HepG2 (cell line): ENCODE data around the gene HDAC4. TPM values are rescaled to one million over a fixed set of nuclear protein-coding genes. Genes with fewer than 3 reads are reported as not detected.

Experiments used
- ATAC-seq: fragments of 200-7000 bp; cut with Tn5 transposase; 3 replicates; pipeline ENCODE4 v1.9.1; 2020; ENCODE audit warnings: mild to moderate bottlenecking, moderate library complexity
- BruUV-seq: library from RNA; stranded (reverse); fragments of 400-500 nt; replicated peaks from 2 replicates; lab custom pipeline; 2021; lab: Mats Ljungman, UMichigan
- CTCF ChIA-PET: fragments of 300-600 bp; formaldehyde crosslinking; extraction: SDS; loops from one replicate; lab custom pipeline; 2021; ENCODE audit warnings: low total read pairs, inconsistent platforms, low intra/inter-chr PET ratio; lab: Yijun Ruan, JAX
- POLR2A ChIA-PET: fragments of 350-600 bp; sonication (Branson Sonifier 250); formaldehyde crosslinking; loops from one replicate; lab custom pipeline; 2020; ENCODE audit warnings: antibody characterized with exemption, inconsistent platforms; lab: Yijun Ruan, JAX
- DNase-seq: peaks from one replicate; pipeline ENCODE4 v3.0.0-alpha.2; 2015; ENCODE audit warnings: low spot score
- FAIRE-seq: peaks from 3 replicates; lab custom pipeline; 2011; peaks lifted over from hg19 to GRCh38; lab: Jason Lieb, UNC
- H2AFZ ChIP-seq: one replicate; pipeline ENCODE4 v1.6.1; 2011; ENCODE audit warnings: low read length, inconsistent platforms
- H3K27ac ChIP-seq: fragments of 300-600 bp; 3 replicates; pipeline ENCODE4 v1.8.0; 2011; ENCODE audit warnings: mixed run types, mild to moderate bottlenecking, mixed read lengths, low read length, inconsistent platforms; ENCODE audit not compliant: insufficient read depth; ENCODE audit errors: extremely low read length
- H3K27me3 ChIP-seq, 2 experiments: fragments of 200-600 bp in 1 of 2; 2 replicates in 1 of 2; 3 replicates in 1 of 2; pipeline versions ENCODE4 v1.6.0 to v1.8.0; 2011; ENCODE audit warnings: low read length in 2 of 2, mild to moderate bottlenecking in 2 of 2, moderate library complexity in 2 of 2, inconsistent platforms in 1 of 2; ENCODE audit not compliant: insufficient read depth in 2 of 2, control insufficient read depth in 1 of 2
- H3K36me3 ChIP-seq, 2 experiments: fragments of 200-600 bp in 1 of 2; replicated peaks in 1 of 2; 2 replicates in 1 of 2; 3 replicates in 1 of 2; pipeline versions ENCODE4 v1.5.1 to v1.8.0; 2011; ENCODE audit warnings: low read length in 2 of 2, inconsistent platforms in 1 of 2; ENCODE audit not compliant: insufficient read depth in 2 of 2, control insufficient read depth in 1 of 2
- H3K4me1 ChIP-seq: 2 replicates; pipeline ENCODE4 v1.5.1; 2012; ENCODE audit warnings: low read length, inconsistent platforms; ENCODE audit not compliant: insufficient read depth
- H3K4me2 ChIP-seq: 2 replicates; pipeline ENCODE4 v1.6.0; 2011; ENCODE audit warnings: low read depth, low read length, inconsistent platforms
- H3K4me3 ChIP-seq, 3 experiments: fragments of 200-600 bp in 1 of 3; sonication (generic), shearing (Covaris generic) in 1 of 3; replicated peaks in 1 of 3; 2 replicates each; pipeline ENCODE4 v1.5.1; 2011 to 2016; ENCODE audit warnings: low read length in 3 of 3, inconsistent platforms in 2 of 3, low read depth in 2 of 3, mild to moderate bottlenecking in 2 of 3, control low read depth in 1 of 3, mixed read lengths in 1 of 3; ENCODE audit not compliant: insufficient read depth in 1 of 3
- H3K79me2 ChIP-seq: one replicate; pipeline ENCODE4 v1.6.1; 2011; ENCODE audit warnings: low read length, inconsistent platforms; ENCODE audit not compliant: insufficient read depth
- H3K9ac ChIP-seq: 2 replicates; pipeline ENCODE4 v1.6.0; 2011; ENCODE audit warnings: mild to moderate bottlenecking, low read depth, low read length, inconsistent platforms; ENCODE audit not compliant: insufficient read depth
- H3K9me3 ChIP-seq: 2 replicates; pipeline ENCODE4 v1.5.1; 2012; ENCODE audit warnings: mild to moderate bottlenecking, low read length
- H4K20me1 ChIP-seq: 2 replicates; pipeline ENCODE4 v1.6.0; 2011; ENCODE audit warnings: inconsistent platforms, mild to moderate bottlenecking, low read length, moderate library complexity; ENCODE audit not compliant: insufficient read depth
- DR1 ChIP-seq: sonication (generic); formaldehyde crosslinking; IDR thresholded peaks from 2 replicates; pipeline ENCODE4 v1.8.0; 2021; ENCODE audit warnings: mild to moderate bottlenecking, missing genetic modification reagents, inconsistent platforms
- EP300 ChIP-seq, 3 experiments: sonication (generic) in 1 of 3; formaldehyde crosslinking in 1 of 3; IDR thresholded peaks; 2 replicates each; pipeline versions ENCODE4 v1.5.1 to v1.6.1; 2011 to 2020; ENCODE audit warnings: low read depth in 2 of 3, low read length in 2 of 3, borderline replicate concordance in 1 of 3, improper control_type of control experiment in 1 of 3, mild to moderate bottlenecking in 1 of 3, missing genetic modification reagents in 1 of 3, moderate library complexity in 1 of 3
- NFE2L2 ChIP-seq: fragments of 150-350 bp; IDR thresholded peaks from 2 replicates; pipeline ENCODE4 v1.6.1; 2014; ENCODE audit warnings: low read length
- NFIC ChIP-seq: IDR thresholded peaks from 2 replicates; pipeline ENCODE4 v1.6.1; 2012; ENCODE audit warnings: mild to moderate bottlenecking, low read length, inconsistent platforms
- ZNF317 ChIP-seq: sonication (generic); formaldehyde crosslinking; IDR thresholded peaks from 2 replicates; pipeline ENCODE4 v1.5.0; 2020; ENCODE audit warnings: mild to moderate bottlenecking, missing genetic modification reagents
- WGBS: methylation state at CpG from one replicate; pipeline ENCODE4 v1.1.6; 2017; ENCODE audit warnings: low lambda C conversion rate; 5-methylcytosine and 5-hydroxymethylcytosine counted together
- in situ Hi-C: cut with HindIII; loops from 2 replicates; pipeline ENCODE4 v1.10.0; 2017; ENCODE audit warnings: low pct_unique_long_range_greater_than_20kb; ENCODE audit not compliant: extremely low pct_ligation_motif_present
- intact Hi-C: fragments of 100-400 bp; cut with micrococcal nuclease; formaldehyde crosslinking; loops from one replicate; pipeline ENCODE4 v1.10.0; 2022; ENCODE audit not compliant: unreplicated experiment
- polyA plus RNA-seq, 8 experiments: library from polyadenylated mRNA; depleted of rRNA in 3 of 8; stranded (reverse) in 7 of 8; unstranded in 1 of 8; fragments of >200 nt; fragmentation: Illumina TruSeq in 4 of 8; extraction: Trizol in 4 of 8; gene quantifications; 2 replicates each; pipeline versions ENCODE4 v1.2.1 to v1.2.3, GENCODE V29; 2011 to 2016; ENCODE audit warnings: low read depth in 4 of 8, missing spikeins in 1 of 8, mixed read lengths in 1 of 8; ENCODE audit not compliant: insufficient read depth in 1 of 8
- total RNA-seq, 5 experiments: library from RNA; depleted of rRNA; stranded (reverse); fragments of >200 nt; fragmentation: Illumina TruSeq; extraction: Trizol; gene quantifications; 2 replicates each; pipeline ENCODE4 v1.2.3, GENCODE V29; 2016; ENCODE audit warnings: low read depth in 1 of 5
- TF ChIP-seq, protein P1 (sequence below): sonication (generic); formaldehyde crosslinking; IDR thresholded peaks from 2 replicates; pipeline ENCODE4 v1.9.0; 2021; ENCODE audit warnings: missing genetic modification reagents, mild to moderate bottlenecking, borderline replicate concordance
- TF ChIP-seq, protein P2 (sequence below): sonication (generic); formaldehyde crosslinking; IDR thresholded peaks from 2 replicates; pipeline ENCODE4 v1.4.0; 2020; ENCODE audit warnings: mild to moderate bottlenecking, missing genetic modification reagents
- TF ChIP-seq, protein P3 (sequence below): sonication (generic); formaldehyde crosslinking; IDR thresholded peaks from 2 replicates; pipeline ENCODE4 v1.4.0; 2020; ENCODE audit warnings: missing genetic modification reagents
- TF ChIP-seq, protein P4 (sequence below): IDR thresholded peaks from 2 replicates; pipeline ENCODE4 v1.6.1; 2018; ENCODE audit warnings: missing genetic modification reagents

The HDAC4 gene
- total and polyA plus RNA-seq, 2 of the 13 experiments (the other 11 are each of a cell fraction or from before 2014, with no cell fraction given) = 10.1 to 11.5 TPM

DNA sequence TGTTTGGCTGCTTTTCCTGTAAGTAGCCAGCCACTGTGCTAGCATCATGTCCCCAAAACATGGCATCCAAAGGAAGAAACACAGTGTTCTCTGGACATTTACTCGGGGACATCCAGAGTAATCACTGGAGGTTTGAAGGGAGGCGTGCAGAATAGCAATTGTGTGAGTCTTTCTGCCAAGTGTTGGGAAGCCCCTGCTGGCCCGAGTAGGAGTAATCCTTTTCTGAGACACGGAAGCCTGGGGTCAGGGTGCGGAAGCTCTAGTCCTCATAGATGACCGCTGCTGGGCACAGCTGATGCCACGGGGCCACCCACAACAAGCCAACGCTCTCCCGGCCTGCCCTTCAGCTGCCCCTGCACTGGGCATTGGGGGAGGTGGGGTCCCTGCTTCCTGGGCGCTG is 24.8 kb upstream of the HDAC4 start (continued):
- TF ChIP-seq, protein P1, sequence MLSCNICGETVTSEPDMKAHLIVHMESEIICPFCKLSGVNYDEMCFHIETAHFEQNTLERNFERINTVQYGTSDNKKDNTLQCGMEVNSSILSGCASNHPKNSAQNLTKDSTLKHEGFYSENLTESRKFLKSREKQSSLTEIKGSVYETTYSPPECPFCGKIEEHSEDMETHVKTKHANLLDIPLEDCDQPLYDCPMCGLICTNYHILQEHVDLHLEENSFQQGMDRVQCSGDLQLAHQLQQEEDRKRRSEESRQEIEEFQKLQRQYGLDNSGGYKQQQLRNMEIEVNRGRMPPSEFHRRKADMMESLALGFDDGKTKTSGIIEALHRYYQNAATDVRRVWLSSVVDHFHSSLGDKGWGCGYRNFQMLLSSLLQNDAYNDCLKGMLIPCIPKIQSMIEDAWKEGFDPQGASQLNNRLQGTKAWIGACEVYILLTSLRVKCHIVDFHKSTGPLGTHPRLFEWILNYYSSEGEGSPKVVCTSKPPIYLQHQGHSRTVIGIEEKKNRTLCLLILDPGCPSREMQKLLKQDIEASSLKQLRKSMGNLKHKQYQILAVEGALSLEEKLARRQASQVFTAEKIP (CRISPR knock-in tag) = no peak
- TF ChIP-seq NFIC = no peak
- TF ChIP-seq, protein P2, sequence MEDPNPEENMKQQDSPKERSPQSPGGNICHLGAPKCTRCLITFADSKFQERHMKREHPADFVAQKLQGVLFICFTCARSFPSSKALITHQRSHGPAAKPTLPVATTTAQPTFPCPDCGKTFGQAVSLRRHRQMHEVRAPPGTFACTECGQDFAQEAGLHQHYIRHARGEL (CRISPR knock-in tag) = no peak
- TF ChIP-seq EP300 (IDR thresholded peaks at IDR 0.05; ENCODE audit: low read depth in 2 of 2, low read length in 2 of 2) = no peak
- no peak for TF ChIP-seq EP300 (CRISPR knock-in tag; IDR thresholded peaks at IDR 0.05; ENCODE audit: borderline replicate concordance)
- TF ChIP-seq, protein P3, sequence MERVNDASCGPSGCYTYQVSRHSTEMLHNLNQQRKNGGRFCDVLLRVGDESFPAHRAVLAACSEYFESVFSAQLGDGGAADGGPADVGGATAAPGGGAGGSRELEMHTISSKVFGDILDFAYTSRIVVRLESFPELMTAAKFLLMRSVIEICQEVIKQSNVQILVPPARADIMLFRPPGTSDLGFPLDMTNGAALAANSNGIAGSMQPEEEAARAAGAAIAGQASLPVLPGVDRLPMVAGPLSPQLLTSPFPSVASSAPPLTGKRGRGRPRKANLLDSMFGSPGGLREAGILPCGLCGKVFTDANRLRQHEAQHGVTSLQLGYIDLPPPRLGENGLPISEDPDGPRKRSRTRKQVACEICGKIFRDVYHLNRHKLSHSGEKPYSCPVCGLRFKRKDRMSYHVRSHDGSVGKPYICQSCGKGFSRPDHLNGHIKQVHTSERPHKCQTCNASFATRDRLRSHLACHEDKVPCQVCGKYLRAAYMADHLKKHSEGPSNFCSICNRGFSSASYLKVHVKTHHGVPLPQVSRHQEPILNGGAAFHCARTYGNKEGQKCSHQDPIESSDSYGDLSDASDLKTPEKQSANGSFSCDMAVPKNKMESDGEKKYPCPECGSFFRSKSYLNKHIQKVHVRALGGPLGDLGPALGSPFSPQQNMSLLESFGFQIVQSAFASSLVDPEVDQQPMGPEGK (CRISPR knock-in tag) = no peak

DNA sequence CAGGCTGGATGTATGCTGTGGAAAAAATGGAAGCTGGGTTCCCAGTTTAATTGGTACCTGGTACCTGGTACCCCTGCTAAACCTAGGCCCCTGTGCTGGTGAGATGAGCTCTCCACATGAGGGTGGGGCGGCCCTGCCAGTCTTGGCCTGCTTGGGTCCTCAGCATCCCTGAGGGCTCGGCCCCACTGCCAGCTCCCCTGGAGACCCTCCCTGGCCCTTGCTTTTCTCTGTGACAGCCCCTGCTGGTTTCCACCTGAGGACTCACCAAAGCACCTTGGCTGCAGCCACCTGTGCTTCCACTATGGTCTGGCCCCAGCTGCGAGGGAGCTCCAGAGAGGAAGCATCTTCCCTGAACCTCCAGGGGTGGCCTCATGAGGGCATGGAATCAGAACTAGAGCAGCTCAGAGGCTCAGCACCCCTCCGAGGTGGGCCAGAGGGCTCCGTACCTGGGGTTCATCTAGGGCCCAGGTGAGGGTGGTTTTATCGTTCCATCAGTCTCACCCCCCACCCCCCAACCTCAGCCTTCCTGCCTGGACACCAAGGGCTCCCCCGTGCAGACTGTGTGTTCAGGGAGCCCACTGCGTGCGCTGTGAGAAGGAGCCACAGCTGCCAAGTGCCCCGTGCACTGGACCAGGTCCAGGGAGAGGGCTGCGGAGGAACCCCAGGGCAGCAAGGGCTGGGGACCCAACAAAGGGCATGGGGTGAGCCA is 23.7 kb upstream of the HDAC4 start:
- Histone ChIP-seq H3K4me2 (no peak overlapping the region), H2AFZ (no peak overlapping the region), H3K4me1 (peaks cover 13% of the 10 kb centered on the region), H3K79me2 (no peaks in the 10 kb centered on the region), H3K27me3 (peaks cover 3 to 50% of the 10 kb centered on the region in 2 experiments; a peak in 4 of 5 replicates), H3K9ac (no peak overlapping the region), H4K20me1 (no peaks in the 10 kb centered on the region), H3K9me3 (no peaks in the 10 kb centered on the region), H3K27ac (no peak overlapping the region), H3K36me3 (no peaks in the 10 kb centered on the region), H3K4me3 (no peak overlapping the region)
- CTCF ChIA-PET = no interaction called here
- ATAC-seq (peak; percentile 21; the same call in 2 of the 3 replicates), DNase-seq (no peak), FAIRE-seq (no peak)
- no TSS peak for BruUV-seq
- POLR2A ChIA-PET = interaction anchor here (0.6 kb wide), 1 partner anchor 24 kb away, joined by 3 read pairs; the partner anchor contains the start of gene HDAC4
- TF ChIP-seq NFE2L2 = no peak
- no peak for TF ChIP-seq DR1
- TF ChIP-seq, protein P4, sequence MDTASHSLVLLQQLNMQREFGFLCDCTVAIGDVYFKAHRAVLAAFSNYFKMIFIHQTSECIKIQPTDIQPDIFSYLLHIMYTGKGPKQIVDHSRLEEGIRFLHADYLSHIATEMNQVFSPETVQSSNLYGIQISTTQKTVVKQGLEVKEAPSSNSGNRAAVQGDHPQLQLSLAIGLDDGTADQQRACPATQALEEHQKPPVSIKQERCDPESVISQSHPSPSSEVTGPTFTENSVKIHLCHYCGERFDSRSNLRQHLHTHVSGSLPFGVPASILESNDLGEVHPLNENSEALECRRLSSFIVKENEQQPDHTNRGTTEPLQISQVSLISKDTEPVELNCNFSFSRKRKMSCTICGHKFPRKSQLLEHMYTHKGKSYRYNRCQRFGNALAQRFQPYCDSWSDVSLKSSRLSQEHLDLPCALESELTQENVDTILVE (CRISPR knock-in tag) = no peak
- TF ChIP-seq ZNF317 = no peak
- in situ Hi-C loops = no loop called here
- intact Hi-C loops = no loop called here
- 46% methylated on average over 8 of the region's 11 CpGs for WGBS
